Neural cell (in vitro differentiated cells): ENCODE measurements around the gene VMAC. TPM values are rescaled to one million over a fixed set of nuclear protein-coding genes. Genes with fewer than 3 reads are reported as not detected.

Experiments used
- H2AFZ ChIP-seq: fragments of 200-600, 300-800 bp; sonication (generic), shearing (Covaris generic); 2 replicates; pipeline ENCODE4 v1.6.0; 2014; ENCODE audit warnings: low read depth, mild to moderate bottlenecking, antibody characterized with exemption, low read length, moderate library complexity
- H3F3A ChIP-seq: fragments of 200-600 bp; shearing (Covaris generic); 2 replicates; pipeline ENCODE4 v1.6.1; 2016; ENCODE audit warnings: mild to moderate bottlenecking, moderate library complexity, mixed read lengths, antibody characterized with exemption, low read length; ENCODE audit not compliant: insufficient read depth, poor library complexity, severe bottlenecking
- H3K27ac ChIP-seq: fragments of 200-600, 300-800 bp; sonication (generic), shearing (Covaris generic); 2 replicates; pipeline ENCODE4 v1.5.1; 2014; ENCODE audit warnings: mild to moderate bottlenecking, low read length, moderate library complexity
- H3K27me3 ChIP-seq: fragments of 300-800, 200-600 bp; sonication (generic), shearing (Covaris generic); 2 replicates; pipeline ENCODE4 v1.6.0; 2014; ENCODE audit warnings: mild to moderate bottlenecking, low read depth, low read length, moderate library complexity; ENCODE audit not compliant: insufficient read depth
- H3K36me3 ChIP-seq: fragments of 300-800, 200-600 bp; sonication (generic), shearing (Covaris generic); 2 replicates; pipeline ENCODE4 v1.5.1; 2014; ENCODE audit warnings: mild to moderate bottlenecking, antibody characterized with exemption, low read length, moderate library complexity; ENCODE audit not compliant: insufficient read depth
- H3K4me2 ChIP-seq: fragments of 300-800, 200-600 bp; sonication (generic), shearing (Covaris generic); 2 replicates; pipeline ENCODE4 v1.6.0; 2014; ENCODE audit warnings: mild to moderate bottlenecking, low read length
- H3K4me3 ChIP-seq: fragments of 300-800, 200-600 bp; sonication (generic), shearing (Covaris generic); 2 replicates; pipeline ENCODE4 v1.5.1; 2014; ENCODE audit warnings: mild to moderate bottlenecking, low read length, moderate library complexity
- H3K79me2 ChIP-seq: fragments of 200-600 bp; shearing (Covaris generic); replicated peaks from 2 replicates; pipeline ENCODE4 v1.6.0; 2014; ENCODE audit warnings: mild to moderate bottlenecking, low read length, moderate library complexity; ENCODE audit not compliant: insufficient read depth
- H3K9ac ChIP-seq: fragments of 300-800, 200-600 bp; sonication (generic), shearing (Covaris generic); 2 replicates; pipeline ENCODE4 v1.6.1; 2016; ENCODE audit warnings: mild to moderate bottlenecking, low read length, mixed read lengths
- H3K9me2 ChIP-seq: fragments of 200-600 bp; shearing (Covaris generic); 2 replicates; pipeline ENCODE4 v1.6.1; 2016; ENCODE audit warnings: mild to moderate bottlenecking, low read length, mixed read lengths; ENCODE audit not compliant: insufficient read depth
- H3K9me3 ChIP-seq: fragments of 200-600, 300-800 bp; sonication (generic), shearing (Covaris generic); 2 replicates; pipeline ENCODE4 v1.6.1; 2016; ENCODE audit warnings: mild to moderate bottlenecking, mixed run types, low read length, moderate library complexity, mixed read lengths
- H4K20me1 ChIP-seq: fragments of 200-600 bp; shearing (Covaris generic); 2 replicates; pipeline ENCODE4 v1.6.1; 2016; ENCODE audit warnings: mild to moderate bottlenecking, mixed run types; ENCODE audit not compliant: insufficient read depth
- CTCF ChIP-seq: fragments of 450-650 bp; IDR thresholded peaks from 2 replicates; pipeline ENCODE4 v1.5.1; 2014; ENCODE audit warnings: antibody characterized with exemption, mild to moderate bottlenecking, moderate library complexity; ENCODE audit not compliant: poor library complexity, severe bottlenecking
- EP300 ChIP-seq: fragments of 450-650 bp; conservative IDR thresholded peaks from 2 replicates; pipeline ENCODE4 v1.6.1; 2014; ENCODE audit warnings: antibody characterized with exemption, mild to moderate bottlenecking, moderate library complexity; ENCODE audit not compliant: poor library complexity, severe bottlenecking
- EZH2 ChIP-seq: fragments of 200-600, 300-800 bp; shearing (Covaris generic), sonication (generic); IDR thresholded peaks from 2 replicates; pipeline ENCODE4 v1.6.1; 2014; ENCODE audit warnings: antibody characterized with exemption, low read length, borderline replicate concordance, mild to moderate bottlenecking; ENCODE audit not compliant: insufficient read depth, poor library complexity, severe bottlenecking
- MXI1 ChIP-seq: fragments of 450-650 bp; conservative IDR thresholded peaks from 2 replicates; pipeline ENCODE4 v1.6.1; 2014; ENCODE audit warnings: antibody characterized with exemption, mild to moderate bottlenecking; ENCODE audit not compliant: poor library complexity, severe bottlenecking
- POLR2AphosphoS5 ChIP-seq: IDR thresholded peaks from 2 replicates; pipeline ENCODE4 v1.6.1; 2012
- RAD21 ChIP-seq: fragments of 450-650 bp; conservative IDR thresholded peaks from 2 replicates; pipeline ENCODE4 v1.6.1; 2014; ENCODE audit warnings: antibody characterized with exemption, mild to moderate bottlenecking, moderate library complexity
- REST ChIP-seq: IDR thresholded peaks from 2 replicates; pipeline ENCODE4 v1.6.1; 2012; ENCODE audit warnings: borderline replicate concordance
- SMC3 ChIP-seq: fragments of 450-650 bp; conservative IDR thresholded peaks from 2 replicates; pipeline ENCODE4 v1.6.1; 2014; ENCODE audit warnings: antibody characterized with exemption, mild to moderate bottlenecking, moderate library complexity; ENCODE audit not compliant: poor library complexity
- TAF1 ChIP-seq: IDR thresholded peaks from 2 replicates; pipeline ENCODE4 v1.6.1; 2012; ENCODE audit warnings: low read depth
- polyA plus RNA-seq: library from polyadenylated mRNA; depleted of rRNA; stranded (reverse); fragments of >200 nt; gene quantifications from 2 replicates; pipeline ENCODE4 v1.2.3, GENCODE V29; 2014

Gene VMAC
- polyA plus RNA-seq, 1 donor from 2014 or later: 6.0 TPM

- Histone ChIP-seq H3K9me3 (no peaks in the 10 kb centered on the region), H4K20me1 (no peaks in the 10 kb centered on the region), H3K4me2 (no peak overlapping the region), H3F3A (no peaks in the 10 kb centered on the region), H3K9me2 (no peaks in the 10 kb centered on the region), H3K79me2 (no peaks in the 10 kb centered on the region), H3K4me3 (no peak overlapping the region), H3K27me3 (no peaks in the 10 kb centered on the region), H3K27ac (no peak overlapping the region), H3K36me3 (no peaks in the 10 kb centered on the region), H2AFZ (no peak overlapping the region), H3K9ac (no peak overlapping the region)
- TF ChIP-seq CTCF: no peak
- TF ChIP-seq EP300: no peak
- no peak for TF ChIP-seq RAD21
- TF ChIP-seq EZH2: no peak
- no peak for TF ChIP-seq SMC3
- TF ChIP-seq TAF1: no peak
- TF ChIP-seq POLR2AphosphoS5: no peak
- TF ChIP-seq REST: no peak
- no peak for TF ChIP-seq MXI1
Measured at GRCh38 chr19:5923356-5923755, 18.7 kb downstream of the VMAC start.

DNA sequence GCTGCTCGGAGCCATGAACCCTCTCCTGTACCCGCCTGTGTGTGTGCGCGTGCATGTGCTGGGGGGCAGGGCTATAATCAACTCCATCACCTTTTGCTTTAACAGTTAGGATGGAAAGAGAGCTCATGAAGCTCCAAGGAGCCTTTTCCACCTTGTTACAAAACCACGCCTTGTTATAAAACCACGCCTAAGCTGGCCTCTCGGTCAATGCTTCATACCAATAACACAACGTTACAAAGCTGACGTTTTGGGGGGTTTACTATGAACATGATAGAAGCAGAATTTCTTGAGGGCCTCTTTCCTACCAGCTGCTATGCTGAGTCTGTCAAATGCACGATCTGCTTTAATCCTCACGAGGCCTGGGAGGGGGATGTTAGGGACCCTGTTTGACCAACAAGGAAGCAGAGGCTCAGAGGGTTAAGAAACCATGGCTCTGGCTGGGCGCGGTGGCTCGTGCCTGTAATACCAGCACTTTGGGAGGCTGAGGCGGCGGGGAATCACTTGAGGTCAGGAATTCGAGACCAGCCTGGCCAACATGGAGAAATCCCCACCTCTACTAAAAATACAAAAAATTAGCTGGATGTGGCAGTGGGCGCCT lies 21.3 kb downstream of the VMAC start:
- no peaks in the 10 kb centered on the region for H3K9me2 ChIP-seq
- no peaks in the 10 kb centered on the region for H4K20me1 ChIP-seq
- H3K27ac ChIP-seq: no peak overlapping the region
- no peaks in the 10 kb centered on the region for H3K27me3 ChIP-seq
- H2AFZ ChIP-seq: no peak overlapping the region
- H3F3A ChIP-seq: no peaks in the 10 kb centered on the region
- H3K9me3 ChIP-seq: no peaks in the 10 kb centered on the region
- no peak overlapping the region for H3K4me3 ChIP-seq
- H3K4me2 ChIP-seq: no peak overlapping the region
- H3K36me3 ChIP-seq: no peaks in the 10 kb centered on the region
- H3K9ac ChIP-seq: no peak overlapping the region
- H3K79me2 ChIP-seq: no peaks in the 10 kb centered on the region
- no peak for TF ChIP-seq TAF1
- no peak for TF ChIP-seq SMC3
- TF ChIP-seq EP300: no peak
- no peak for TF ChIP-seq RAD21
- no peak for TF ChIP-seq CTCF
- no peak for TF ChIP-seq POLR2AphosphoS5
- no peak for TF ChIP-seq EZH2
- TF ChIP-seq MXI1: no peak
- TF ChIP-seq REST: no peak
